HepG2 (cell line): ENCODE data around the gene S100A5.

Experiments used
- CTCF ChIP-seq: sonication (generic); formaldehyde crosslinking; IDR thresholded peaks from 2 replicates; pipeline ENCODE4 v1.5.0; 2020; ENCODE audit warnings: mild to moderate bottlenecking, missing genetic modification reagents, moderate library complexity
- GLI4 ChIP-seq: sonication (generic); formaldehyde crosslinking; IDR thresholded peaks from 2 replicates; pipeline ENCODE4 v1.5.1; 2020; ENCODE audit warnings: missing genetic modification reagents, mild to moderate bottlenecking, moderate library complexity, borderline replicate concordance
- ZBTB40 ChIP-seq, 2 experiments: fragments of 450-650 bp in 1 of 2; sonication (generic) in 1 of 2; formaldehyde crosslinking in 1 of 2; IDR thresholded peaks; 2 replicates each; pipeline versions ENCODE4 v1.6.1 to v1.8.0; 2016 to 2022; ENCODE audit warnings: antibody characterized with exemption in 1 of 2, mild to moderate bottlenecking in 1 of 2, missing genetic modification reagents in 1 of 2
- ZNF430 ChIP-seq: sonication (generic); formaldehyde crosslinking; IDR thresholded peaks from 2 replicates; pipeline ENCODE4 v1.9.0; 2021; ENCODE audit warnings: mild to moderate bottlenecking, missing genetic modification reagents

- TF ChIP-seq CTCF (peak; percentile 81), GLI4 (CRISPR knock-in tag) (no peak), ZBTB40 (IDR thresholded peaks at IDR 0.05) (no peak), ZBTB40 (CRISPR knock-in tag; IDR thresholded peaks at IDR 0.05) (no peak), ZNF430 (CRISPR knock-in tag) (no peak)
These were observed 30.9 kb downstream of the S100A5 start for GRCh38 chr1:153509729-153510354.
